ENCODE data around the gene NRSN2.

NRSN2 gene

GRCh38 chr20:401682-402495, 55.0 kb downstream of the NRSN2 start:
- no peak for DNase-seq (ENCODE audit: extremely low read depth, low read depth)
- H3K4me3 ChIP-seq (replicated peaks; ENCODE audit: low read depth, low read length) = no peak overlapping the region
- no peak for TF ChIP-seq CTCF (IDR thresholded peaks at IDR 0.05; ENCODE audit: low read depth, low read length, missing control alignments)

GRCh38 chr20:402496-402885, 55.6 kb downstream of the NRSN2 start:
- TF ChIP-seq CTCF (IDR thresholded peaks at IDR 0.05; ENCODE audit: low read depth, low read length, missing control alignments) = no peak
- H3K4me3 ChIP-seq (replicated peaks; ENCODE audit: low read depth, low read length) = no peak overlapping the region
- DNase-seq (ENCODE audit: extremely low read depth, low read depth) = no peak

- H3K4me3 ChIP-seq (replicated peaks; ENCODE audit: low read depth, low read length) = no peak overlapping the region
- DNase-seq (ENCODE audit: extremely low read depth, low read depth) = no peak
- no peak for TF ChIP-seq CTCF (IDR thresholded peaks at IDR 0.05; ENCODE audit: low read depth, low read length, missing control alignments)
Measured at GRCh38 chr20:402898-403581, 56.1 kb downstream of the NRSN2 start.

- no peak for DNase-seq (ENCODE audit: extremely low read depth, low read depth)
- no peak overlapping the region for H3K4me3 ChIP-seq (replicated peaks; ENCODE audit: low read depth, low read length)
- TF ChIP-seq CTCF (IDR thresholded peaks at IDR 0.05; ENCODE audit: low read depth, low read length, missing control alignments) = no peak
Measured at GRCh38 chr20:403582-403957, 56.7 kb downstream of the NRSN2 start.

GRCh38 chr20:404088-404487, 57.2 kb downstream of the NRSN2 start:
- no peak for DNase-seq (ENCODE audit: extremely low read depth, low read depth)
- H3K4me3 ChIP-seq (replicated peaks; ENCODE audit: low read depth, low read length) = no peak overlapping the region
- no peak for TF ChIP-seq CTCF (IDR thresholded peaks at IDR 0.05; ENCODE audit: low read depth, low read length, missing control alignments)

All from HFF-Myc (cell line).